Osteocyte (in vitro differentiated cells): ENCODE data around the gene MIEF2. TPM values are rescaled to one million over a fixed set of nuclear protein-coding genes. Genes with fewer than 3 reads are reported as not detected.

ENCODE experiments used
- DNase-seq: peaks from one replicate; pipeline ENCODE4 v3.0.0; 2021; ENCODE audit warnings: mixed read lengths; ENCODE audit not compliant: unreplicated experiment; ENCODE audit errors: extremely low spot score
- H3K27ac Mint-ChIP-seq: one replicate; pipeline ENCODE4 v1.8.0; 2021; ENCODE audit warnings: mild to moderate bottlenecking, mixed read lengths; ENCODE audit not compliant: unreplicated experiment
- H3K27me3 Mint-ChIP-seq: one replicate; pipeline ENCODE4 v1.8.0; 2021; ENCODE audit warnings: mixed read lengths; ENCODE audit not compliant: unreplicated experiment
- H3K36me3 Mint-ChIP-seq: one replicate; pipeline ENCODE4 v1.8.0; 2021; ENCODE audit warnings: mixed read lengths; ENCODE audit not compliant: unreplicated experiment
- H3K4me1 Mint-ChIP-seq: one replicate; pipeline ENCODE4 v1.8.0; 2021; ENCODE audit warnings: mixed read lengths; ENCODE audit not compliant: unreplicated experiment
- H3K4me3 Mint-ChIP-seq: one replicate; pipeline ENCODE4 v1.8.0; 2021; ENCODE audit warnings: mild to moderate bottlenecking, moderate library complexity, mixed read lengths; ENCODE audit not compliant: unreplicated experiment
- H3K9me3 Mint-ChIP-seq: one replicate; pipeline ENCODE4 v1.8.0; 2021; ENCODE audit warnings: mixed read lengths; ENCODE audit not compliant: unreplicated experiment
- total RNA-seq: library from RNA; stranded (reverse); gene quantifications from 2 replicates; pipeline ENCODE4 v1.2.1, GENCODE V29; 2021
- TF ChIP-seq, protein P1 (sequence below): fragments of 200-600 bp; sonication (generic); IDR thresholded peaks from 2 replicates; pipeline ENCODE4 v1.5.0; 2021; ENCODE audit warnings: antibody characterized with exemption, mild to moderate bottlenecking, moderate library complexity

MIEF2 gene
- total RNA-seq, 1 donor from 2014 or later, result 15.3 TPM

GRCh38 chr17:18267366-18267765 lies 6.9 kb downstream of the MIEF2 start:
- TF ChIP-seq, protein P1, sequence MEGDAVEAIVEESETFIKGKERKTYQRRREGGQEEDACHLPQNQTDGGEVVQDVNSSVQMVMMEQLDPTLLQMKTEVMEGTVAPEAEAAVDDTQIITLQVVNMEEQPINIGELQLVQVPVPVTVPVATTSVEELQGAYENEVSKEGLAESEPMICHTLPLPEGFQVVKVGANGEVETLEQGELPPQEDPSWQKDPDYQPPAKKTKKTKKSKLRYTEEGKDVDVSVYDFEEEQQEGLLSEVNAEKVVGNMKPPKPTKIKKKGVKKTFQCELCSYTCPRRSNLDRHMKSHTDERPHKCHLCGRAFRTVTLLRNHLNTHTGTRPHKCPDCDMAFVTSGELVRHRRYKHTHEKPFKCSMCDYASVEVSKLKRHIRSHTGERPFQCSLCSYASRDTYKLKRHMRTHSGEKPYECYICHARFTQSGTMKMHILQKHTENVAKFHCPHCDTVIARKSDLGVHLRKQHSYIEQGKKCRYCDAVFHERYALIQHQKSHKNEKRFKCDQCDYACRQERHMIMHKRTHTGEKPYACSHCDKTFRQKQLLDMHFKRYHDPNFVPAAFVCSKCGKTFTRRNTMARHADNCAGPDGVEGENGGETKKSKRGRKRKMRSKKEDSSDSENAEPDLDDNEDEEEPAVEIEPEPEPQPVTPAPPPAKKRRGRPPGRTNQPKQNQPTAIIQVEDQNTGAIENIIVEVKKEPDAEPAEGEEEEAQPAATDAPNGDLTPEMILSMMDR, result no peak
- Mint-ChIP-seq H3K27ac (no peak overlapping the region), H3K4me1 (peaks cover 3% of the 10 kb centered on the region), H3K36me3 (peaks cover 10% of the 10 kb centered on the region), H3K27me3 (no peaks in the 10 kb centered on the region), H3K9me3 (no peaks in the 10 kb centered on the region), H3K4me3 (no peak overlapping the region)
- no peak for DNase-seq

DNA sequence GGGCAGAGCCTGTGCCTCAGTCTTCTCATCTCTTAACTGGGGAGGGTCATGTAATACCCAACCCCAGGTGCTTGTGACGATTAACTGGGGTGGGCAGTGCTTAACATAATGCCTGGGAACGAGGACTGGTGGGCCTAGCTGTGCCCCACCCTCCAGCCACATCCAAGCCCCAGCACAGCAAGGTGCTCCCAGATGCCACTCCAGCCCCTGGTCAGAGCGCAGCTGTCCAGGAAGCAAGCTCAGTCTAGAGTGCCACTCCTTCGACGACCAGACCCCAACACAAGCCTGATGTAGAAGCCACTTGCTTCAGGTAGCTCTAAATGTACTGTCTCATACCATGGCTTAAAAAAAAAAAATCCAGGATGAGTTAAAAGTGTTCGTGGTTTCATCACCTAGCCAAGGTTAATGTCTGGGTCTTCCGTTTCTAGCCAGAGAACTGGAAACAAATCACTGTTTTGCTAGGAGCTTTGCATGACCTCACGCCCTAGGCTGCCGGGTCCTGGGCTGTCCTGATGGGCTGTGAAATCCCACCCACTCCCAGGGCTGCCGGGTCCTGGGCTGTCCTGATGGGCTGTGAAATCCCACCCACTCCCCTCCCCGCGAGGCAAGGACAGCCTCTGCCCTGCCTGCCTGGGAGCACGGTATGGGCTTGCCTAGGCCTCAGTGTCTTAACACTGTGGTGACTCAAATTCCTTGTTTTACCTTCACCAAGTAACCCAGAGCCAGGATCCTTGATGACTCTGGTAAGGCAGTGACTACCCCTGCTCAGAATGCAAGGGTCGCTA lies 7.7 kb downstream of the MIEF2 start:
- Mint-ChIP-seq H3K36me3 (peaks cover 12% of the 10 kb centered on the region), H3K27me3 (no peaks in the 10 kb centered on the region), H3K27ac (no peak overlapping the region), H3K9me3 (no peaks in the 10 kb centered on the region), H3K4me3 (no peak overlapping the region), H3K4me1 (peaks cover 1% of the 10 kb centered on the region)
- TF ChIP-seq, protein P1, result no peak
- no peak for DNase-seq

- Mint-ChIP-seq H3K4me1 (no peaks in the 10 kb centered on the region), H3K36me3 (peaks cover 6% of the 10 kb centered on the region), H3K27me3 (no peaks in the 10 kb centered on the region), H3K4me3 (no peak overlapping the region), H3K27ac (no peak overlapping the region), H3K9me3 (no peaks in the 10 kb centered on the region)
- DNase-seq, result no peak
- TF ChIP-seq, protein P1, result no peak
Measured at GRCh38 chr17:18270046-18270931, 9.8 kb downstream of the MIEF2 start.

- H3K27me3 Mint-ChIP-seq, result no peaks in the 10 kb centered on the region
- H3K4me3 Mint-ChIP-seq, result no peak overlapping the region
- TF ChIP-seq, protein P1, result no peak
- peaks cover 18% of the 10 kb centered on the region for H3K36me3 Mint-ChIP-seq
- no peaks in the 10 kb centered on the region for H3K4me1 Mint-ChIP-seq
- H3K9me3 Mint-ChIP-seq, result no peaks in the 10 kb centered on the region
- H3K27ac Mint-ChIP-seq, result no peak overlapping the region
- no peak for DNase-seq
Measured at GRCh38 chr17:18277076-18277475, 16.6 kb downstream of the MIEF2 start.

- no peaks in the 10 kb centered on the region for H3K27me3 Mint-ChIP-seq
- DNase-seq, result no peak
- no peaks in the 10 kb centered on the region for H3K4me1 Mint-ChIP-seq
- H3K36me3 Mint-ChIP-seq, result peaks cover 24% of the 10 kb centered on the region
- TF ChIP-seq, protein P1, result no peak
- no peaks in the 10 kb centered on the region for H3K9me3 Mint-ChIP-seq
- H3K4me3 Mint-ChIP-seq, result no peak overlapping the region
- no peak overlapping the region for H3K27ac Mint-ChIP-seq
Measured at GRCh38 chr17:18278867-18279266, 18.4 kb downstream of the MIEF2 start.
